GM21825 (cell line): Measurements from ENCODE around the gene CCDC12.
A peak's percentile ranks its signal among the peaks of the same experiment; 100 is the strongest.

Source experiments
- ATAC-seq: cut with Tn5 transposase; IDR thresholded peaks from one replicate; pipeline ENCODE4 v1.9.1; 2021; ENCODE audit warnings: mild to moderate bottlenecking, moderate library complexity; ENCODE audit not compliant: unreplicated experiment

The CCDC12 gene

DNA sequence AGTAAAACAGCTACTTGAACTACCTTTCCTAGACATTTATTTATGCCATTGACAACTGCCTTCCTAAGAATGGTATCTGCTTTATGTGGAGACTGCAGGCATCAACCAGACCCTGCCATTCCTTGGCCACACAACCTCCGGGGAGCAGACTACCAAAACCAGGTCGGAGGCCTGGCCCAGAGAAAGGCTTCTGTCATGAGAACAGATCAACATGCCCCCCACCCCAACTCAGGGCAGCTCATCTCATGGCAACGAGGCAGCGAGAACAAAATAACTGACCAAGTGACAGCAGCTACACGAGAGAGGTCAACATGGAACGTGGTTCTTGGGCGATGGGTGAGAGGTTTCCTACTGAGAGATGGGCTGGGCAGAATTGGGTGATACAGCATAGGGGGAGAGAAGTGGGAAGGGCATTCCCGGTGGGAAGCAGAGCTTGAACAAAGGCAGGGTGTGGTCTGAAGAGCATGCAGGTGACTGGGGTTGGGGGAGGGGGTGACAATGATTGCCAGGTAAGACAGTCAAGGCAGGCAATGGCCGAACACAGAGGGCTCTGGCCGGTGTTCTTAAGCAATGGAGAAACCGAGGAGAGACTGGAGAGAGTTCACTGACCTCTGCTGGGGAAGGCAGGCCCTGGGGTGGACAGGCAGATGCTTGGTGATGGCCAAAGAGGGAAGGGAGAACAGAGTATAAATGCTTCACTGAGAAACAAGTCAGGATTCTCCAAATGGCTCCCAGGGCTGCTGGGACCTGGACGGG is 33.9 kb downstream of the CCDC12 start:
- no peak for ATAC-seq

DNA sequence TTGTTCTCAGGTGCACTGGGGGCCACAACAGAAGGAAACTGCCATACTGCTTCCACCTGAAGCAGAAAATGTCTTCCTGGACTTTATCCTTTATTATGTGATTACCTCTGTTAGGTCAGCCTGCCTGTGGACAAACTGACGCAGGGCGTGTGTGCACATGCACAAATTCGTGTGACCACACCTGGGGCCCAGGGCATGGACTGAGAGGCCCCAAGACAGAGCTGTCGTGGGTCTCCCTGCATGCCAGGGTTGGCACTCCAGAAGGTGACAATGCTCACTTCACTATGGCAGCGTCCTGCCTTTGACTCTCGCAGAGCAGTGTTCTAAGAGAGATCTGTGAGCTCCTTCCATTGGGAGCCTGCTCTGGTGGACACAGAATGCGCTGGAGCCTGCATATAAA is 34.5 kb downstream of the CCDC12 start:
- no peak for ATAC-seq

DNA sequence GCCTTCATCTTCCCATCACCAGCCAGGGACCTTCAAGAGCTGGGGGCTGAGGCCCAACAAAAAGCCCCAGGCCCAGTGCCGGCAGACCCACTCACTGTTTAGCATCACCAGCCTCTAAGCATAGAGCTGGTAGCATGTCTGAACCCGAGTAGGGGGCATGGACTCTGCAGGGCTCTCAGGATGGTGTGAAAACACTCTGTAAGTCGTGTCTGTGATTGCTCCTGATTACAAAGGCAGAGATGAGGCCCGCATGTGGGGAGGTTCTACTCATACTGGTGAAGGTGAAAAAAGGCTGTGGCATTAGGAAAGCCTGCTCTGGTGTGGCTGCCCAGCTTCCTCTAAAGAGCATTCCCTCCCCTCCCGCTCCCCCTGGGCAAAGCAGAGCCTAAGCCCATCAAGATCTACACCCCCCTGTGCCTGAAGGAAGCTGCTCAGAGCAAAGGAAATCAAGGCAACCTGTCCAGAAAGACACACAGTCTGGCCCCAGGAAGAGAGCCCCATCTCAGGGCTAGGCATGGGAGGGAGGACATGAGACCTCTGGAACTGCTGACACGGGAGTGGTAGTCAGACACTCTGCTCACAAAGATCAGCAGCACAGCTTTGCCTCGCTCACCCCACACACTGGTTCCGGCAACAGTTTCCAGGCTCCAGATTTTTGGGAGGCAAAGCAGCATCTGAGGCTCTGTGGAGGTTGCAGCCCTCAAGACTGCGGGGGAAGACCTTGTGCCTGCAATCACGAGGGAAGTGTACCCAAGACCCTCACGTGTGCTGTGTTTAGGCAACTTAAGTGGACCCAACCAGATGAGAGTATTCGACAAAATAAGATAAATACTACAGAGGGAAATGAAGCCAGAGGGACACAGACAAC is 36.7 kb downstream of the CCDC12 start:
- no peak for ATAC-seq

DNA sequence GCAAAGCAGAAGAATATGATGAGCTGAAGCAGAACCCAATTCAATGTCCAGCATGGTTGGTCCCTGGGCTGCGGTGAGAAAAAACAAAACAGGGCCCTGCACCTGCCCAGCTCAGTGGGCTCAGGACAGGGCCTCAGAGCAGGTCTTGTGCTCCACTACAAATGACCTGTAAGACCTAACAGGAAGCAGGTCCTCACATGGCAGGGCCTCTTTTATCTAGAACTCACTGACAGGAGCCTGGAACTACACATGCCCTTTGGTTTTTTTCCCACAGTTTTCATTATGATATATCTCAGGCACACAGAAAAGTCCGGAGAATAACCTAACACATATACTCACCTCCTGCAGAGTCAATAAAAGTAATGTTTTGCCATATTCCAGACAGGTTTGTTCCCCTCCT is 38.4 kb downstream of the CCDC12 start:
- no peak for ATAC-seq

DNA sequence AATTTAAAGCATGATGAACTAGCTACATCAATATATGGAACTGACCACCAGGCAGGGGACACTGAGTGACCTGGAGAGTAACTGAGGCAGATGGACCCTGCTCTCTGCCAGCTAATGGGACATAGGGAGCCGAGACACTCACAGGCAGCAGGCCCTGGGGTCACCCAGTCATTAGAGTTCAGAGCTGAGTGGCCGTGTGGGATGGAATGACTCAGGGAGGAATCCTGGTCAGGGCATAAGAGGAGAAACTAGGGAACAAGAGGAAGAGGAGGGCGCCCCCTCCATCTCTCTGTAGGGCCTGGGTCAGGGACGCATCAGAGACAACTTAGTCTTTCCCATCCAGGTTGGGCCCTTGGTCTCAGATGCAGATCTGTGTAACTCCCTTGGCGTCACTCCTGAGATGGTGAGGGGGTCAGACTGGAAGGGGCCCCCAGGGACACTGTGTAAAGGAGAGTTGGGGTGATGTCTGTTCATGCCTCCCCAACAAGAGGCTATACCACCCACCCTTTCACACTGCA is 39.8 kb downstream of the CCDC12 start:
- ATAC-seq, result no peak

DNA sequence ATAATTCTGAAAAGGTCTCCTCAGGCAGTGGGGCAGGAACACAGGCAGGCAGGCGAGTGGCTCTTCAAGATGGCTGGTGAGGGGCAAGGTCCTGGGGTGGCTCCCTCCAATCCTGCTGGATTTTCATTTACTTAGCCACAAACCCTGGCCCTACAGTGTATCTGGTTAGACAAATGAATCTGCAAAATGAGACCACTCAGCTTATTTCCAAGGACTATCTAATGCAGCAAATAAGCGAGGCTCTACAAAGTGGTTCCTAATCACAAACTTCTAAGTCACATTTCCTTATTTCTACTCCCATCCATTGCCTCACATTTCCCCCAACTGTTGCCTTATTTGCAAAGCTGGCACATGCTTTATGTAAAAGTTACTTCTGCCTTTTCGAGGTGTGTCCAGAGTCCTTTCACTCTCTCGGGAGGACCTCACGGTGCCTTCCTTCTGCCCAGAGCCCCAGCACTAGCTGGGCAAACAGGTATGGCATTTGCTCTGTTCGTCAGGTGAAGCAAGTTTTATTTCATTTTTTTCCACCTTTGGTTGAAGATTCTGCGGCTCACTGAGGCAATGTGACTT is 40.5 kb downstream of the CCDC12 start:
- no peak for ATAC-seq

DNA sequence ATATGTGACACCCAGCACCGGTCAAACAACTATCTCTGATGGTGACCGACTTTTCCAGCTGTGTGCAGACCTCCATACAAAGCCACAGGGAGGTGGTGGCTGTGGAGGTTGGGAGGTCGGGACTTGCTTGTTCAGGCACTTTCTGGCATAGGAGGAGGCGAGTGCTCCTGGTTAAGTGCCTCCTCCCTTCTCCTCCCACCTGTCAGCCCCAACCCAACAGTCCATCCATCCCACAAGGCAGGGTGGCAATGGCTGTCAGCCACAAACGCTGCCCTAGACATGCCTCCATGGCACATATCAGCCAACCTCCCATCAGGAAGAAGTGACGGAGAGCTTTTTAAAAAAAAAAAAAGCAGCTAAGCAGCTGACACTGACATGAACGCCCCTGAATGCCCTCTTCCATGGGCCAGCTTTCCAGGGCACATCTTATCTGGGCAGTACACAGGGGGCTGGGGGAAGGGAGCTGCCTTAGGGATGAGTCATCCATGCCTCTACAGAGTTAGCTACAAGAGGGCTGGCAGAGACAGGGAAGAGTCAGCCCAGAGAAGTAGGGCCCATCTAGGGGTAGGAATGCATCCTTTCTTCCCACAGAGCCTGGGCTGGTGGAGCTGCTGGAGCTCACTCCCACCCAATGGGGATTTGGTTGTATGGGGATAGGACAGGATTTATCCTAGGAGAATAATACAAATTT is 41.2 kb downstream of the CCDC12 start:
- ATAC-seq, result no peak

DNA sequence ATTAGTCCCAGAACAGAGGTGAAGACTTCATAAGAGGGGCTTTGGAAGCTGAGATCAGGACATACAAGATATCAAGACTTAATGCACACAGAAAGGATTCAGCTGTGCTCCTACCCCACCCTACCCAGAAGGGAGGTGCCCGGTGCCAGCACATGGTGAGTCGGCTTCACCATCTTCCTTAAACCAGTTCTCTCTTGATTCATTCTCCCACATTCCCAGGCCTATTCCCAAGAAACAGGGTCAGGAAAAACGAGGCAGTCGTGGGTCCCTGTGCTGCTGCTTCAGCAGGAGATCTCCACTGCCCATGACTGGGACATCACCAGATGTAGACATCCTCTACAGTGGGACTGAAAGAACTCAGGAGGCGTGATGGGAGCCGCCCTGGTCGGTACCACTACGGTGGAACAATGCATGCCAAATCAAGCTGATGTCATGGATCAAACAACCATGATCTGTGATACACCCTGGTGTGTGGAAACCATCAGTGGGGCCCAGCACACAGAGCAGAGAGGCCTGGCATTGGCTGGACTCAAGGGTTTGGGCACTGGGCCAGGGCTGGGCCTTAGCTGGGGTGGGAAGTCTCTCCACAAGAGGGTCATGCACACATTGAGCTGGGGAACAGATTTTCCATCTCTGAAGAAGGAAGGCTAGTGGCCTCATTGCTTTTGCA is 41.9 kb downstream of the CCDC12 start:
- ATAC-seq, result no peak

DNA sequence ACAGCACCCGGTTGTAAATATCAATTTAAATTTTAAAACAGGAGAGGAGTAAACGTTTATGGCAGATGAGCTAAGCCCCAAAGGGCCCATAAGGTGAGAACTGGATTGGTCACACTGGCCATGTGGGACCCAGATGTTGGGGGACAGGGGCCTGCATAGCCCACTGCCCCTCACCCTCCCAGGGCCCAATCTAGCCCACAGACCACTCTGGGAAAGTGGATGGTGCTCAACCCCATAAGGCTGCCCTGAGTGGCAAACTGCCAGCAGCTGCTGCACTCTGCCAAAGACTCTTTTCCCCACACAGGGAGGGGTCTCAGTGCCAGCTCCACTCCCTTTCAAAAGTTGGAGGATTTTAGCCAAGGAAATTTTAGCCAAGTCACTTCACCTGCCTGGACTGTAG is 42.5 kb downstream of the CCDC12 start:
- no peak for ATAC-seq

DNA sequence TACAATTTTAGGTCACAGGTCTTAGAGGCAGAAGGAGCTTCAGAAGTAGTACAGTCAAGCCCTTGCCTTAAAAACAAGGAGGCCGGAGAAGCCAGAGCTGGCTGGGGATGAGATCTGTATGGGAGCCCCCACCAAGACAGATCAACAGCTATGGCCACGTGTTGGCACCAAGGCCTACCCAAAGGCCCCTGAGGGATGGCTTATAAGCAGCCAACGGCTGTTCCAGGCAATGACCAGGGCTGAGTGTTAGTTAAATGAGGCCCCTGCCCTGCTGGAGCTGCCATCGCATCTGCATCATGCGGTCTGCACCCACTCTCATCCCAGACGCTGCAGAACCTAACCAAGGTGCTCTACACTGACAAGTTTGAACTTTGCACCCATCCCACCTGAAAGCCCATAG is 43.3 kb downstream of the CCDC12 start:
- ATAC-seq, result no peak

DNA sequence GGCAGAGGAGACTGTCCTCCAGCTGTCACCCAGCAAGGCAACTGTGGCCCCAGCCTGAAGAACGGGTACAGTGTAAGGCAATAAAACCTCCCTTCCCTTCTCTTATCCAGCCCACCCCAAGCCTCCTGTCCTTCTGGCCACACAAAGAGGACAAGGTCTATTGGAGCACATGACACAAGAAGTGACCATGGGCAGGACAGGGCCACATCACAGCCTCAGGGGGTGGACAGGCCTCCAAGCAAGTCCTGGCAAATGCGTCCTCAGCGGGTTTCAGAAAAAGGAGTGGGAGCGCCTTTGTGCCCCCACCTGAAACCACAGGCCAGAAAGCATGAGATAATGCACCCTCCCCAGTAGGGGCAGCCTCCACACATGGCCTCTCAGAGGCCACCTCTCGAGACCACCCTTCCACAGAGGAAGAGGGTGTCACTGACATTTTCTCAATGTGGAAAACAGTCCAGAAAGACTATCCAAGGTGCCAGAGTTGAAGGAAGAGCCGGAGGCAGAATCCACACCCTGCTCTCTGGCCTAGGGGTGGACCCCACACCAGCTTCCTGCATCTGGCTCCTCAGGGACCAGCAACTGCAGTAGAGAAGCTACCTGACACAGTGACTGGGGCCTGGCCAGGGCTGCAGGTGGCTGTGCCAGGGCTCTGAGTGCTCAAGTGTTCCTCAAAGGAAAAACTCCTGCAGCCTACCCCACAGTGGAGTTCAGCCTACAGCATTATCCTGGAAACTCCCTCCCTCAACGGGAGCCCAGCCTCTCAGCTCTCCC is 43.9 kb downstream of the CCDC12 start:
- no peak for ATAC-seq

DNA sequence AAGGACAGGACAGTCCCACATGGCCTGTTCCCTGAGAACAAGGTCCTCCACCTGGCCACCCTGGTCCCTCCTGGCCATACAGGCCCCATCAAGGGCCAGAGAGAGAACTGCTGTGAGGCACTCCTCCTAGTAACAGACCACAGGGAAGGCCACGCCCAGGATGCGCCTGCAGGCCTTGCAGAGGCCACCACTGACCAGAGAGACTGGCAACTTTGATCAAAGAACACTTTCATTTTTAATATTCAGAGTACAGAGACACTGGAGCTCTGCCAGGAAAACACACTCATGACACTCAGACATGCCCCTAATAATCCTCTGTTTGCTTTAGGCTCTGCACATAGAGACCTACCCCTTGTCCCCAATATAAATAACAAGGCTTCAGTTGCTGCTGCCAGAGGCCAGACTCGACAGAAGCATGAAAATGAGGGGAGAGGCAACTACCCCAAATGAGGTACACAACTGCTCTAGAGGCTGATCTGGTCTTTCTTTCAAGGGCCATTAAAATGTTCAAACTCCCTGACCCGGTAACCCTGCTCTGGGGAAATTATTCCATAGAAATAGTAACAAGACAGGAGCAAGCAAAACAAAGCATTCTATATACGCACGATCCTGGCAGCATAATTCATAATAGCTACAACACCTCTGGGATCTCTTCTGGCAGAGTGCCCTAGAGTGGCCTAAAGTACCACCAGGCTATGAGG is 44.8 kb downstream of the CCDC12 start:
- ATAC-seq, result no peak

DNA sequence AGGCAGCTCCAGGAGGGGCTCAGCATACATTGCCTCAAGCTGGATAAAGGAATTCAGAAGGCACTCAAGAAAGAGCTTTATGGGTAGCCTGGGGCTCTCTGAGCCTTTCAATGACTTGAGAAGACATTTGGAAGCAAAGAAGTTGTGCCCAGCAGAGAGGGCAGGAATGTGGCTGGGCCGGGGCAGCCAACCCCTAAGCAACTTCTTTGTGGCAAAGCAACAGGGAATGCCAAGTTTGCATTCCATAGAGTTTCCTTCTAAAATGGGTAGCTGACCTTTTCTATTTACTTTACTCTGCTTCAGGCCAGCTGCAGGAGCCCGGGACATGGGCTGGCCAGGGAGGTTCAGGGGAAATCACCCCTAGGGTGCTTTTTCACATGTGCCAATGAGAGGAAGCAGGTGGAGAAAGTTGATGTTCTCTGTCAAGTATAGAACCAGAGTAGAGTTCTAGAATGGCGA is 45.6 kb downstream of the CCDC12 start:
- ATAC-seq, result peak; percentile 25

DNA sequence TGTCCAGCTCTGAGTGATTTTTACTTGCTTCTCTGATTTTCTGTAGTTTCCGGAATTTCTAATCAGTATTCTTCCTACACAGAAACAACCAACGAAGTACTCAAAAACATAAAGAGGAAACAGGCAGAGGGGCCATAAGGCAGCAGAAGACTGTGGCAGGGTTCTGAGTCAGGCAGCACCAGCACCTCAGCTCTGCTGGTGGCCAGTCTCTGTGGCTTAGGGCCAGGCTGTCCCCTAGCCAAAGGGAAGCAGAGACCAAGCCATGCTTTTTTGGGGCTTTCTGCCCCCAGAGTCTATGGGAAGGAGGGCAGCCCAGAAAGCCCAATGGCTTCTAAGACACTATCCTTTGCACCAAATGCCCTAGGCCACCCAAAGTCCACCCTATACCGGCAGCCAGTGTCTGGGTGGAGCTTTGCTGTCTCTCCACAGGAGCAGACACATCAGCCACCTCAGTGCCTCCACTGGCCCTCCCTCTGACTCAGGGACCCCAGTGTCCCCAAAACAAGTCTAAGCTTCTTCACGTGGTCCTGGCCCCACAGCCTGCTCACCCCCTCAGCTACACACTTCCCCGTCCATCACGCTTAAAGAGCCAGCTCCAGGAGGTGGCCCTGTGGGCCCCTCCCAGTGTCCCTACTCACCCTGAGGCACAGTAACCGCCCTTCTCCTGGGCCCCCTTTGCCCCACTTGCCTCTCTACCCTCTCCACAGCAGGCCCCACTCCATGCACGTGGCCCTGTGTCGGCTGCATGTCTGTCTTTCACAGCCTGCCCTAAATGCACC is 46.2 kb downstream of the CCDC12 start:
- ATAC-seq, result no peak

DNA sequence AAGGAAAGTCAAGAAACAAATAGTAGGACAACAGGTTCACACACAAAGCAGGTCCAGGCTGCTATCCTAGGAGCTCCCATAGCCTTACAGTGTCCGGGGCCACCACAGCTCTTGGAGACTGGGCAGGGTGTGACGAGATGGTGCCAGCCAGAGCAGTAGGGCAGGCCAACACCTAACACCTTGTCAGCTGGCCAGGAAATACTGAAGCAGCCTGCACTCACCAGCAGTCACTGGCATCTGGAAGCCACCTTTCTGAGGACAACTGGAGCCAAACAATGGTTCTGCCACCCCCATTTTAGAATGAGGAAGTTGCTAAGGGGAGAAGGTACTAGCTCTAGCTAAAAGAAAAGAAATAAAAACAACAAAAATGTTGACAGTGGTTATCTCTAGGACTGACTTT is 47.2 kb downstream of the CCDC12 start:
- ATAC-seq, result no peak

DNA sequence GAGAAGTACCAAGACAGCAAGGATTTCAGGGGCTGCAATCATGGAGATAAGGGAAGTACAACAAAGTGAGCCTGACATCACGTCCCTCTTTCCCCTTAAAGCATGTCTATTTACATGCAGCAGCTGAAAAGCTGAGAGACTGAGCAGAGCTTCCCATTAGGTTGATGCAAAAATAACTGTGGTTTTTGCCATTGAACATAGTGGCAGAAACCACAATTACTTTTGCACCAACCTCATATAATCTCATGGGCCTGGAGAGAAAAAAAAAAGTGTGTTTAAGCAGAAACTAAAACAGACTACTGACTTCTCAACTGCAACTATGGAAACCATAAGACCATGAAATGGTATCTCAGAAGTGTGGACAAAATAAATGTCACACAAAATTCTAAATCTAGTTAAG is 48.3 kb downstream of the CCDC12 start:
- no peak for ATAC-seq

DNA sequence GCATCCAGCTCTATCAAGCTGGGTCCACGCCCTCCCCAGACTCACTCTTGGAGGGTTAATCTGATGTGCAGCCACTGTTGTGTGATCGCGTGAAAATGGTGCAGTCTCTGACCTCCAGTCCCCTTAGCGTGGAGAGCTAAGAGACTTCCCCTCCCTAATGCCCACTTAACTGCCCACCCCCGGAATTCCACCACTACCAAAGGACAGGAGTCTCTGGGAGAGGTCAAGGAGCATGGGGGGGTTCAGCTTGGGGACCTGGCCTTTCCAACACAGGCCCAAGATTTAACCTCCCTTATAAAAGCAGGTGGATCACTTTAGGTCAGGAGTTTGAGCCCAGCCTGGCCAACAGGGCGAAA is 48.8 kb downstream of the CCDC12 start:
- no peak for ATAC-seq
